HCT116 (cell line): ENCODE results near the gene TTYH1. TPM values are rescaled to one million over a fixed set of nuclear protein-coding genes. Genes with fewer than 3 reads are reported as not detected.
A peak's percentile ranks its signal among the peaks of the same experiment; 100 is the strongest.

Source experiments
- ATAC-seq: fragments of 200-7000 bp; cut with Tn5 transposase; 2 replicates; pipeline ENCODE4 v1.9.1; 2020; ENCODE audit warnings: mild to moderate bottlenecking, moderate library complexity
- BruUV-seq: library from RNA; stranded (reverse); fragments of 400-500 nt; replicated peaks from 2 replicates; lab custom pipeline; 2021; lab: Mats Ljungman, UMichigan
- CTCF ChIA-PET: fragments of 300-600 bp; sonication (Branson Sonifier 250); formaldehyde crosslinking; loops from one replicate; lab custom pipeline; 2021; ENCODE audit warnings: antibody characterized with exemption; lab: Charles Lee
- POLR2A ChIA-PET: fragments of 300-600, 350-600 bp; sonication (Branson Sonifier 250); formaldehyde crosslinking; loops from one replicate; lab custom pipeline; 2021; ENCODE audit warnings: antibody characterized with exemption; lab: Charles Lee
- RAD21 ChIA-PET, 2 experiments: fragments of 300-600 bp; sonication (Branson Sonifier 250); formaldehyde crosslinking; loops; one replicate each; lab custom pipeline; 2023; ENCODE audit warnings: low total read pairs in 2 of 2; ENCODE audit not compliant: uncharacterized antibody in 2 of 2, unreplicated experiment in 2 of 2, low non-redundant PET in 1 of 2; lab: Charles Lee
- DNase-seq: peaks from one replicate; pipeline ENCODE4 v3.0.0-alpha.2; 2010; ENCODE audit warnings: low read depth, low spot score
- H2AFZ ChIP-seq: fragments of 200-600 bp; shearing (Covaris generic), sonication (generic); 2 replicates; pipeline ENCODE4 v1.6.1; 2017; ENCODE audit warnings: low read depth, mixed run types, mixed read lengths, antibody characterized with exemption, low read length; ENCODE audit not compliant: poor library complexity, severe bottlenecking
- H3K27ac ChIP-seq: 2 replicates; pipeline ENCODE4 v1.5.1; 2012; ENCODE audit warnings: low read depth, low read length
- H3K27me3 ChIP-seq: fragments of 200-600 bp; sonication (generic); 2 replicates; pipeline ENCODE4 v1.6.1; 2016; ENCODE audit warnings: mixed run types, low read length, mixed read lengths; ENCODE audit not compliant: insufficient read depth
- H3K36me3 ChIP-seq, 2 experiments: fragments of 200-500 bp in 1 of 2; fragments of 200-600 bp in 1 of 2; sonication (Bioruptor generic) in 1 of 2; sonication (generic) in 1 of 2; 2 replicates each; pipeline versions ENCODE4 v1.5.1 to v1.6.1; 2014 to 2016; ENCODE audit warnings: low read length in 2 of 2, inconsistent platforms in 1 of 2, mixed read lengths in 1 of 2, mixed run types in 1 of 2; ENCODE audit not compliant: insufficient read depth in 2 of 2, control insufficient read depth in 1 of 2
- H3K4me1 ChIP-seq, 2 experiments: fragments of 200-600 bp in 1 of 2; sonication (generic) in 1 of 2; 2 replicates each; pipeline versions ENCODE4 v1.5.1 to v1.6.1; 2012 to 2017; ENCODE audit warnings: low read length in 2 of 2, inconsistent platforms in 1 of 2, mild to moderate bottlenecking in 1 of 2, mixed read lengths in 1 of 2, mixed run types in 1 of 2, moderate library complexity in 1 of 2; ENCODE audit not compliant: insufficient read depth in 2 of 2, control insufficient read depth in 1 of 2
- H3K4me2 ChIP-seq: fragments of 200-600 bp; sonication (generic); 2 replicates; pipeline ENCODE4 v1.6.1; 2017; ENCODE audit warnings: mixed run types, low read length, mixed read lengths
- H3K4me3 ChIP-seq, 2 experiments: fragments of 200-600 bp in 1 of 2; sonication (generic) in 1 of 2; replicated peaks in 1 of 2; 2 replicates each; pipeline ENCODE4 v1.5.1; 2011 to 2016; ENCODE audit warnings: low read length in 2 of 2, control low read depth in 1 of 2, low read depth in 1 of 2, mild to moderate bottlenecking in 1 of 2, mixed read lengths in 1 of 2, mixed run types in 1 of 2
- H3K79me2 ChIP-seq: fragments of 200-600 bp; sonication (generic); 2 replicates; pipeline ENCODE4 v1.6.1; 2017; ENCODE audit warnings: mild to moderate bottlenecking, mixed run types, low read length, moderate library complexity, mixed read lengths; ENCODE audit not compliant: insufficient read depth
- H3K9ac ChIP-seq: fragments of 200-600 bp; sonication (generic); 2 replicates; pipeline ENCODE4 v1.6.1; 2016; ENCODE audit warnings: low read length, mixed read lengths
- H3K9me2 ChIP-seq: fragments of 200-600 bp; sonication (generic), shearing (Covaris generic); 2 replicates; pipeline ENCODE4 v1.6.1; 2017; ENCODE audit warnings: mixed run types, mild to moderate bottlenecking, moderate library complexity; ENCODE audit not compliant: insufficient read depth
- H3K9me3 ChIP-seq, 2 experiments: fragments of 200-500 bp in 1 of 2; fragments of 200-600 bp in 1 of 2; sonication (Bioruptor generic) in 1 of 2; sonication (generic) in 1 of 2; 2 replicates each; pipeline ENCODE4 v1.6.1; 2014 to 2017; ENCODE audit warnings: low read length in 2 of 2, mixed read lengths in 2 of 2, inconsistent platforms in 1 of 2, low read depth in 1 of 2, mild to moderate bottlenecking in 1 of 2, mixed run types in 1 of 2, moderate library complexity in 1 of 2; ENCODE audit not compliant: control insufficient read depth in 1 of 2, insufficient read depth in 1 of 2
- H4K20me1 ChIP-seq: fragments of 200-600 bp; sonication (generic), shearing (Covaris generic); 2 replicates; pipeline ENCODE4 v1.6.1; 2017; ENCODE audit warnings: mixed run types, mild to moderate bottlenecking, moderate library complexity; ENCODE audit not compliant: insufficient read depth
- CBX3 ChIP-seq: IDR thresholded peaks from 2 replicates; pipeline ENCODE4 v1.6.1; 2012; ENCODE audit warnings: low read depth
- CEBPB ChIP-seq: IDR thresholded peaks from 2 replicates; pipeline ENCODE4 v1.6.1; 2012; ENCODE audit warnings: low read depth
- ELF1 ChIP-seq: IDR thresholded peaks from 2 replicates; pipeline ENCODE4 v1.6.1; 2012; ENCODE audit warnings: low read depth, borderline replicate concordance
- EZH2 ChIP-seq: fragments of 200-600 bp; sonication (generic); IDR thresholded peaks from 2 replicates; pipeline ENCODE4 v1.6.1; 2017; ENCODE audit warnings: antibody characterized with exemption, mixed run types
- EZH2phosphoT487 ChIP-seq: fragments of 200-600 bp; IDR thresholded peaks from 2 replicates; pipeline ENCODE4 v1.6.1; 2018; ENCODE audit warnings: antibody characterized with exemption, borderline replicate concordance
- FOSL1 ChIP-seq: IDR thresholded peaks from 2 replicates; pipeline ENCODE4 v1.6.1; 2012; ENCODE audit warnings: low read depth
- JUND ChIP-seq: IDR thresholded peaks from 2 replicates; pipeline ENCODE4 v1.6.1; 2012
- RAD21 ChIP-seq: IDR thresholded peaks from 2 replicates; pipeline ENCODE4 v1.6.1; 2012; ENCODE audit warnings: low read depth, mild to moderate bottlenecking
- SIN3A ChIP-seq: IDR thresholded peaks from 2 replicates; pipeline ENCODE4 v1.6.1; 2012; ENCODE audit warnings: low read depth
- SP1 ChIP-seq: IDR thresholded peaks from 2 replicates; pipeline ENCODE4 v1.6.1; 2012; ENCODE audit warnings: low read depth
- SRF ChIP-seq: IDR thresholded peaks from 2 replicates; pipeline ENCODE4 v1.6.1; 2012; ENCODE audit warnings: low read depth
- TCF7L2 ChIP-seq: IDR thresholded peaks from 2 replicates; pipeline ENCODE4 v1.7.0; 2011; ENCODE audit warnings: borderline replicate concordance, inconsistent platforms; ENCODE audit not compliant: insufficient read depth, insufficient read length; ENCODE audit errors: extremely low read depth
- ZFX ChIP-seq: fragments of 450-650 bp; IDR thresholded peaks from 2 replicates; pipeline ENCODE4 v1.6.1; 2017
- ZNF274 ChIP-seq: fragments of 200-500 bp; sonication (Bioruptor generic); IDR thresholded peaks from 2 replicates; pipeline ENCODE4 v1.6.1; 2014; ENCODE audit warnings: mild to moderate bottlenecking, low read depth, low read length, inconsistent platforms
- intact Hi-C: fragments of 100-400 bp; cut with micrococcal nuclease; formaldehyde crosslinking; loops from 2 replicates; pipeline ENCODE4 v1.10.0; 2022
- total RNA-seq: library from RNA; stranded (reverse); gene quantifications from one replicate; pipeline ENCODE4 v1.2.1, GENCODE V29; 2021; ENCODE audit not compliant: unreplicated experiment
- TF ChIP-seq, protein P1 (sequence below): IDR thresholded peaks from 2 replicates; pipeline ENCODE4 v1.6.1; 2011; ENCODE audit warnings: mild to moderate bottlenecking, low read length, moderate library complexity; ENCODE audit not compliant: insufficient replicate concordance; ENCODE audit errors: extremely low read depth

Gene TTYH1
- total RNA-seq, 1 experiment from 2014 or later, result 0.37 TPM

DNA sequence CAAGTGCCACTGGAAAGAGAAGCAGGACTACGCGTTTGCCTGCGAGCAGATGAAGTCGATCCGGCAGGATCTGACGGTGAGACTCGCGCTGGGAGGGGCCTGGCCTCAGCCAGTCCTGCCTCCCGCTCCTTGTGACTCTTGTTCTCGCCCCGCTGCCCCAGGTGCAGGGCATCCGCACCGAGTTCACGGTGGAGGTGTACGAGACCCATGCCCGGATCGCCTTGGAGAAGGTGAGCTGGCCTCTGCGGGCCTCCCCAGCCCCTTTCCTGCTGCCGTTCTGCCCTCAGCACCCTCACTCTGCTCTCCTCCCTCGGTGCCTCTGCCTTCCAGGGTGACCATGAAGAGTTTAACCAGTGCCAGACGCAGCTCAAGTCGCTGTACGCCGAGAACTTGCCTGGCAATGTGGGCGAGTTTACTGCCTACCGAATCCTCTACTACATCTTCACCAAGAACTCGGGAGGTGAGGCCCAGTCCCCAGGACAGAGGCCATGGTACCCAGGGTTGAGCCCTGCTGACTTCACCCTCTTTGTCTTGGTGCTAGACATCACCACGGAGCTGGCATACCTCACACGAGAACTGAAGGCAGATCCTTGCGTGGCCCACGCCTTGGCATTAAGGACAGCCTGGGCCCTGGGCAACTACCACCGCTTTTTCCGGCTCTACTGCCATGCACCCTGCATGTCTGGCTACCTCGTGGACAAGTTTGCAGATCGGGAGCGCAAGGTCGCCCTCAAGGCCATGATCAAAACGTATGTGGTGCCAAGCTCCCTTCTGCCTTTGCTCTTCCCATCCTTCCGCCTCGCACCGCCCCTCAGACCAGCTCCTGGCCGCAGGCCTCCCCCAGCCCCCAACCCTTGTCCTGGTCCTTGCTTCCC is 42.7 kb downstream of the TTYH1 start:
- ATAC-seq, result no peak
- intact Hi-C loops, result no loop called here
- ChIA-PET RAD21 (no interaction called here), POLR2A (interaction anchor here (3.1 kb wide), 1 partner anchor 9 kb away, joined by 10 read pairs; the partner anchor contains the start of gene LENG8), CTCF (no interaction called here)
- Histone ChIP-seq H2AFZ (no peak overlapping the region), H3K9ac (no peak overlapping the region), H3K4me2 (no peak overlapping the region), H3K9me3 (no peaks in the 10 kb centered on the region), H3K4me3 (no peak overlapping the region), H3K79me2 (peaks cover 92% of the 10 kb centered on the region), H3K4me1 (peaks cover 7 to 13% of the 10 kb centered on the region in 2 experiments; a peak in 3 of 4 replicates), H3K9me2 (no peaks in the 10 kb centered on the region), H3K27ac (no peak overlapping the region), H3K27me3 (no peaks in the 10 kb centered on the region), H3K36me3 (peaks cover 55 to 67% of the 10 kb centered on the region in 2 experiments; a peak in 3 of 4 replicates), H4K20me1 (no peaks in the 10 kb centered on the region)
- TF ChIP-seq ZNF274 (no peak), EZH2 (no peak), FOSL1 (no peak), JUND (no peak), EZH2phosphoT487 (no peak), SP1 (no peak), SRF (no peak), CBX3 (no peak), ZFX (no peak), ELF1 (no peak), TCF7L2 (no peak), SIN3A (no peak), CEBPB (no peak), RAD21 (no peak)
- TF ChIP-seq, protein P1, sequence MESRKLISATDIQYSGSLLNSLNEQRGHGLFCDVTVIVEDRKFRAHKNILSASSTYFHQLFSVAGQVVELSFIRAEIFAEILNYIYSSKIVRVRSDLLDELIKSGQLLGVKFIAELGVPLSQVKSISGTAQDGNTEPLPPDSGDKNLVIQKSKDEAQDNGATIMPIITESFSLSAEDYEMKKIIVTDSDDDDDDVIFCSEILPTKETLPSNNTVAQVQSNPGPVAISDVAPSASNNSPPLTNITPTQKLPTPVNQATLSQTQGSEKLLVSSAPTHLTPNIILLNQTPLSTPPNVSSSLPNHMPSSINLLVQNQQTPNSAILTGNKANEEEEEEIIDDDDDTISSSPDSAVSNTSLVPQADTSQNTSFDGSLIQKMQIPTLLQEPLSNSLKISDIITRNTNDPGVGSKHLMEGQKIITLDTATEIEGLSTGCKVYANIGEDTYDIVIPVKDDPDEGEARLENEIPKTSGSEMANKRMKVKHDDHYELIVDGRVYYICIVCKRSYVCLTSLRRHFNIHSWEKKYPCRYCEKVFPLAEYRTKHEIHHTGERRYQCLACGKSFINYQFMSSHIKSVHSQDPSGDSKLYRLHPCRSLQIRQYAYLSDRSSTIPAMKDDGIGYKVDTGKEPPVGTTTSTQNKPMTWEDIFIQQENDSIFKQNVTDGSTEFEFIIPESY, result no peak
- no peak for DNase-seq
- TSS peak; percentile 3 for BruUV-seq
